Aorta (tissue), 5 donors: ENCODE measurements around the gene SAMD1. TPM values are rescaled to one million over a fixed set of nuclear protein-coding genes. Genes with fewer than 3 reads are reported as not detected.

Source experiments
- ATAC-seq: fragments of 200-7000 bp; cut with Tn5 transposase; one replicate; pipeline ENCODE4 v1.9.1; 2022; ENCODE audit warnings: moderate library complexity; ENCODE audit not compliant: low FRiP score
- DNase-seq, 2 donors: peaks; one replicate each; pipeline ENCODE4 v3.0.0-alpha.2; 2020
- H3K27ac ChIP-seq, 2 donors: one replicate each; pipeline ENCODE4 v1.5.1; 2013; ENCODE audit warnings: low read length in 2 of 2, mild to moderate bottlenecking in 2 of 2, moderate library complexity in 2 of 2, control low read depth in 1 of 2, inconsistent platforms in 1 of 2, low read depth in 1 of 2
- H3K27me3 ChIP-seq, 2 donors: one replicate each; pipeline ENCODE4 v1.6.1; 2013; ENCODE audit warnings: control low read depth in 1 of 2, low read length in 1 of 2, mild to moderate bottlenecking in 1 of 2, moderate library complexity in 1 of 2; ENCODE audit not compliant: insufficient read depth in 2 of 2, control insufficient read depth in 1 of 2
- H3K36me3 ChIP-seq, 2 donors: one replicate each; pipeline ENCODE4 v1.6.1; 2013; ENCODE audit warnings: control low read depth in 1 of 2, low read length in 1 of 2, mild to moderate bottlenecking in 1 of 2; ENCODE audit not compliant: insufficient read depth in 2 of 2, control insufficient read depth in 1 of 2
- H3K4me1 ChIP-seq, 2 donors: one replicate each; pipeline ENCODE4 v1.6.1; 2013; ENCODE audit warnings: low read length in 2 of 2, control low read depth in 1 of 2, mild to moderate bottlenecking in 1 of 2, moderate library complexity in 1 of 2; ENCODE audit not compliant: insufficient read depth in 2 of 2, control insufficient read depth in 1 of 2
- H3K4me3 ChIP-seq, 2 donors: one replicate each; pipeline ENCODE4 v1.5.1; 2013; ENCODE audit warnings: low read length in 2 of 2, control low read depth in 1 of 2, mild to moderate bottlenecking in 1 of 2
- H3K9me3 ChIP-seq: one replicate; pipeline ENCODE4 v1.6.1; 2013; ENCODE audit warnings: mild to moderate bottlenecking, low read length; ENCODE audit not compliant: control insufficient read depth
- WGBS, 2 donors: extraction: QIAGEN DNeasy Blood & Tissue Kit; methylation state at CpG; one replicate each; pipeline ENCODE4 v1.1.7; 2013; 5-methylcytosine and 5-hydroxymethylcytosine counted together
- intact Hi-C, 2 donors: fragments of 100-400 bp; cut with DNase I; formaldehyde crosslinking; loops; one replicate each; pipeline versions ENCODE4 v1.14.2 to v1.15.0; 2022
- polyA plus RNA-seq, 2 donors: library from polyadenylated mRNA; stranded (reverse); fragments of 200-250 nt; gene quantifications; one replicate each; pipeline ENCODE4 v1.2.3, GENCODE V29; 2013
- total RNA-seq, 2 donors: library from RNA; stranded (reverse); fragmentation: NEBNext Ultra II Directional; extraction: Animal tissue kit (Norgen Biotek cat#: 25700); gene quantifications; one replicate each; pipeline ENCODE4 v1.2.1, GENCODE V29; 2021
- donor health status: healthy with polysubstance abuse.
- donor health status: Bipolar disorder and iron deficiency.
- donor health status: DM: no; HTN: no; CAD: no.
- donor health status: DM: no; HTN: no; CAD: no.
- donor health status: DM: yes; HTN: yes; CAD: no.

Gene SAMD1
- total and polyA plus RNA-seq, 4 donors, result 27.4 to 32.9 (median 28.3) TPM

DNA sequence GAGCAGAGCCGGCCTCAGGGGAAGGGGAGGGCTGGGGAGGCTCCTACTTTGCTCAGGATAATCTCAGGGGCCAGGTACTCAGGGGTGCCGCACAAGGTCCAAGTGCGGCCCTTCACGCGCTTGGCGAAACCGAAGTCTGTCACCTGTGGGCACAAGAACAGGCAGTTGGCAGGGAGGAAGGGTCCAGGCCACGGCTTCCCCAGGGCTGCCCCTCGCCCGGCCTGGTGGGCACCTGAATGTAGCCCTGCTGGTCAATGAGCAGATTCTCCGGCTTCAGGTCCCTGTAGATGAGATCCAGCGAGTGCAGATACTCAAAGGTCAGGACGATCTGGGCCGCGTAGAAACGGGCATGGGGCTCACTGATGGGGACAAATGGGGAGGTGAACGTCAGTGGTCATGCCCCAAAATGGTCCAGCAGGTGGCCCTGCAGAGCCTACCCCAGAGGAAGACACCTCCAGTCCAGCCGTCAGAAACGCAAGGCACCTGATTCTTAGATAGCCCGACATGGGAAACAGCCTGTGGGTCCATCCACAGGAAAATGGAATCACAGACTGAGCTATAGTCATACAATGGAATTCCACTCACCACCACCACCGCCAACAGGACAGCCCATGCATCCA is 7.1 kb upstream of the SAMD1 start:
- no peaks in the 10 kb centered on the region for H3K4me1 ChIP-seq
- intact Hi-C loops, result loop anchor here in 1 of 2 donors (2.0 kb wide), 1 partner anchor 17 kb away; no protein-coding TSS in a partner anchor
- H3K27me3 ChIP-seq, result no peaks in the 10 kb centered on the region
- ATAC-seq, result no peak
- H3K36me3 ChIP-seq, result peaks cover 0 to 2% of the 10 kb centered on the region in 2 donors
- no peaks in the 10 kb centered on the region for H3K9me3 ChIP-seq
- WGBS, 2 donors, result 70 to 74% methylated on average over 21 of the region's 21 CpGs
- no peak overlapping the region for H3K4me3 ChIP-seq
- no peak for DNase-seq
- H3K27ac ChIP-seq, result no peak overlapping the region

DNA sequence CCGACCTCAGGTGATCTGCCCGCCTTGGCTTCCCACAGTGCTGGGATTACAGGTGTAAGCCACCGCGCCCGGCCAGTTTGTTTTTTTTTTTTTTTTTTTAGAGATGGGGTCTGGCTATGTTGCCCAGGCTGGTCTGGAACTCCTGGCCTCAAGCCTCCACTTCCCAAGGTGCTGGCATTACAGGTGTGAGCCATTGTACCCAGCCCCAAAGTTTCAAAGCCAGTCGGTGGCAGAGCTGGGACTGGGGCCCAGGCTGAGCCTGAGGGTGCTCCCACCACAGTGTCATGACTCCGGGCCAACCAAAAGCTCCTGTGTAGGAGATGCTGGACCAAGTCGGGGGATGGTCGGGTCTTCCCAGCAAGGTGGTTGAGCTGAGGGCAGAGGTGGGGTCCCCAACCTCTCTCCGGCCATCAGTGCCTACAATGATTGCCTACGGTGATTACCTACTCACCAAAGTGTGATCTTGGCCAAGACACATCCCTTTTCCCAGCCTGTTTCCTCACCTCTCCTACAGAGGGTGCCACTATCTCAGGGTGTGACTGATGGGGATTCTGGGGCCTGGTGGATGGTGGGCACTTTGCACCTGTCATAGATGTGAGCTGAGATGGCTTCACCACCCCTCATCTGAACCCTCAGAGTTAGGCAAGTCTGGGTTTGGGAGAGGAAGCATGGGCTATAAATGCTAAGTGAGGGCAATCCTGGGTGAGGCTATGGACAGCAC is 5.9 kb upstream of the SAMD1 start:
- ATAC-seq (no peak), DNase-seq (no peak)
- Histone ChIP-seq H3K36me3 (peaks cover 0 to 2% of the 10 kb centered on the region in 2 donors), H3K4me3 (no peak overlapping the region), H3K27ac (no peak overlapping the region), H3K27me3 (no peaks in the 10 kb centered on the region), H3K4me1 (no peaks in the 10 kb centered on the region), H3K9me3 (no peaks in the 10 kb centered on the region)
- intact Hi-C loops, result loop anchor here in 1 of 2 donors (2.0 kb wide), 1 partner anchor 18 kb away; no protein-coding TSS in a partner anchor
- 90 to 94% methylated on average over 11 of the region's 11 CpGs for WGBS, 2 donors

DNA sequence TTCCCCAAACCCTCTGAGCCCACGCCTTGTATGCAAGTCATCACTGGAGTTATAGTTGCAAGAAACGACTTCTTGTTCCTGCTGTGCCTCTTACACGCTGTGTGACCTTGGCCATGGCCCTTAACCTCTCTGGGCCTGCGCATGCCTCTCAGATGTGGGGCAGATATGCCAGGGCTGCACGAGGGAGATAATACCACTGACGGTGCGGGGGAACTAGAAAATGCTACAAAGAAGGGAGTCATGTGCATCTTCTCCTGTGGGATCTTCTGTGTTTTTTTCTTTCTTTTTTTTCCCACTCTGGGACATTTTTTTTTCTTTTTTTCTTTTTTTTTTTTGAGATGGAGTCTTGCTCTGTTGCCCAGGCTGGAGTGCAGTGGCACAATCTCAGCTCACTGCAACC is 4.3 kb upstream of the SAMD1 start:
- DNase-seq (no peak), ATAC-seq (no peak)
- H3K4me3 ChIP-seq, result no peak overlapping the region
- no peaks in the 10 kb centered on the region for H3K36me3 ChIP-seq
- no peaks in the 10 kb centered on the region for H3K27me3 ChIP-seq
- no peaks in the 10 kb centered on the region for H3K4me1 ChIP-seq
- intact Hi-C loops, result no loop called here
- WGBS, 2 donors, result 85 to 89% methylated on average over 7 of the region's 7 CpGs
- H3K9me3 ChIP-seq, result no peaks in the 10 kb centered on the region
- H3K27ac ChIP-seq, result no peak overlapping the region

- Histone ChIP-seq H3K4me3 (no peak overlapping the region), H3K36me3 (no peaks in the 10 kb centered on the region), H3K4me1 (no peaks in the 10 kb centered on the region), H3K9me3 (no peaks in the 10 kb centered on the region), H3K27ac (no peak overlapping the region), H3K27me3 (no peaks in the 10 kb centered on the region)
- intact Hi-C loops, result no loop called here
- DNase-seq (no peak), ATAC-seq (no peak)
- 97% methylated on average over 9 of the region's 9 CpGs for WGBS, 2 donors
Measured at GRCh38 chr19:14093117-14093823, 2.7 kb upstream of the SAMD1 start.

DNA sequence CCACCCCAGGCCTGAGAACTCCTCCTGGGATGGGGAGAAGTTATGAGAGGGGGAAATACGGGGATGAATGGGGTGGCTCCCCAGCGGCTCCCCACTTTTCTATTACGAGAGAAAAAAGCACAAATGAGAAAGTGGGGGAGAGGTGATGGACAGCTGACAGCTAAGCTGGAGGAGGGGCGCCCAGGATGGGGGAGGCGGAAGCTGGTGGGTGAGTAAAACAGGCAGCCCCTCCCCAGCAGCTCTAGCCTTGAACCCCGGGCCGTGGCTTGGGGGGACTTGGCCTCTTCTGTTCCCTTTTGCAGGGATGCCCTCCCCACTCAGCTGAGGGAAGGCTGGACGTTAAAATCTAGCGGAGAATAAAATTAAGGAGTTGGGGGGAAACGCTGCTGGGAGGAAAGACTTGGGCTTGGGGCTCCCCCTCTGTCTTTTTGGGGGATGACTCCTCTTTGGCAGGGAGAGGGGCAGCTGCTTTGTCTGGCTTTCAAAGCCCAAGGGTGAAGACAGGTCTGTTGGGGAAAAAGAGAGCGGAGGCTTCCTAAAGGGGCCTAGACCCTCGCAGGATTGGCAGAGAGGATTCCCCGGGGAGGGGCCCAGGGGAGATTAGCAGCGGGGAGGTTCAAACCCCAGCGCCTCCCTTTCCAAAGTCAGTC is 1.4 kb upstream of the SAMD1 start:
- peak overlapping the region in 1 of 2 donors; percentile 76 for H3K4me3 ChIP-seq
- no peak for DNase-seq
- no peaks in the 10 kb centered on the region for H3K27me3 ChIP-seq
- intact Hi-C loops, result loop anchor here in 1 of 2 donors (2.0 kb wide), 1 partner anchor 45 kb away; the partner anchor contains the start of gene ASF1B
- H3K4me1 ChIP-seq, result no peaks in the 10 kb centered on the region
- H3K36me3 ChIP-seq, result no peaks in the 10 kb centered on the region
- ATAC-seq, result no peak
- 6 to 11% methylated on average over 15 of the region's 15 CpGs for WGBS, 2 donors
- H3K9me3 ChIP-seq, result no peaks in the 10 kb centered on the region
- H3K27ac ChIP-seq, result no peak overlapping the region

GRCh38 chr19:14091081-14091812 is 696 bp upstream of the SAMD1 start:
- H3K4me1 ChIP-seq, result no peaks in the 10 kb centered on the region
- H3K9me3 ChIP-seq, result no peaks in the 10 kb centered on the region
- peak overlapping the region; percentile 76 to 96 for H3K4me3 ChIP-seq
- intact Hi-C loops, result loop anchor here in 1 of 2 donors (2.0 kb wide), 1 partner anchor 46 kb away; the partner anchor contains the start of gene ASF1B
- H3K27ac ChIP-seq, result peak overlapping the region; percentile 46 to 93
- WGBS, 2 donors, result 1% methylated on average over 39 to 72 of the region's 72 CpGs
- no peaks in the 10 kb centered on the region for H3K36me3 ChIP-seq
- DNase-seq (peak; percentile 77 to 93), ATAC-seq (peak; percentile 85)
- H3K27me3 ChIP-seq, result no peaks in the 10 kb centered on the region

- intact Hi-C loops, result loop anchor here in 1 of 2 donors (2.0 kb wide), 1 partner anchor 47 kb away; the partner anchor contains the start of gene ASF1B
- Histone ChIP-seq H3K27me3 (no peaks in the 10 kb centered on the region), H3K36me3 (no peaks in the 10 kb centered on the region), H3K27ac (peak overlapping the region in 1 of 2 donors; percentile 67), H3K4me1 (no peaks in the 10 kb centered on the region), H3K9me3 (no peaks in the 10 kb centered on the region), H3K4me3 (peak overlapping the region; percentile 76 to 90)
- DNase-seq (peak; percentile 75 to 85), ATAC-seq (no peak)
- 0 to 1% methylated on average over 46 to 142 of the region's 142 CpGs for WGBS, 2 donors
Measured at GRCh38 chr19:14089662-14090508, 666 bp downstream of the SAMD1 start.
